Thymus (tissue), 11 donors: Measurements from ENCODE around the gene NFRKB. TPM values are rescaled to one million over a fixed set of nuclear protein-coding genes. Genes with fewer than 3 reads are reported as not detected.
"Not testable (repeated sequence)": the region's sequence is repeated elsewhere in the genome, so short reads cannot be mapped to it uniquely, and the experiment has no call there.

Source experiments
- DNase-seq, 9 donors: peaks; one replicate each; pipeline ENCODE4 v3.0.0-alpha.2; 2013; ENCODE audit warnings: low spot score in 9 of 9, low read depth in 6 of 9, missing footprints in 1 of 9
- H3K27ac ChIP-seq, 2 donors: one replicate each; pipeline ENCODE4 v1.5.1; 2013; ENCODE audit warnings: control low read depth in 1 of 2, low read depth in 1 of 2, low read length in 1 of 2, mild to moderate bottlenecking in 1 of 2, moderate library complexity in 1 of 2
- H3K27me3 ChIP-seq, 2 donors: one replicate each; pipeline ENCODE4 v1.5.1; 2013; ENCODE audit warnings: low read length in 1 of 2; ENCODE audit not compliant: control insufficient read depth in 2 of 2, insufficient read depth in 1 of 2
- H3K36me3 ChIP-seq, 2 donors: one replicate each; pipeline ENCODE4 v1.5.1; 2013; ENCODE audit warnings: low read length in 1 of 2, mild to moderate bottlenecking in 1 of 2, moderate library complexity in 1 of 2; ENCODE audit not compliant: control insufficient read depth in 2 of 2, insufficient read depth in 2 of 2
- H3K4me1 ChIP-seq, 2 donors: one replicate each; pipeline ENCODE4 v1.5.1; 2013; ENCODE audit warnings: low read length in 2 of 2; ENCODE audit not compliant: control insufficient read depth in 2 of 2, insufficient read depth in 2 of 2
- H3K4me3 ChIP-seq, 2 donors: one replicate each; pipeline ENCODE4 v1.5.1; 2013; ENCODE audit warnings: low read length in 2 of 2, control low read depth in 1 of 2, mild to moderate bottlenecking in 1 of 2
- H3K9me3 ChIP-seq, 2 donors: one replicate each; pipeline ENCODE4 v1.5.1; 2013; ENCODE audit warnings: low read length in 1 of 2, mild to moderate bottlenecking in 1 of 2; ENCODE audit not compliant: control insufficient read depth in 2 of 2, insufficient read depth in 1 of 2
- WGBS: extraction: QIAGEN DNeasy Blood & Tissue Kit; methylation state at CpG from one replicate; pipeline ENCODE4 v1.1.7; 2013; 5-methylcytosine and 5-hydroxymethylcytosine counted together
- polyA plus RNA-seq: library from polyadenylated mRNA; stranded (reverse); fragments of 200-250 nt; gene quantifications from one replicate; pipeline ENCODE4 v1.2.3, GENCODE V29; 2013
- total RNA-seq: library from RNA; stranded (reverse); fragments of 120-200 nt; gene quantifications from one replicate; pipeline ENCODE4 v1.2.4, GENCODE V29; 2013
- donor health status: healthy.

NFRKB gene
- total and polyA plus RNA-seq, 2 donors: 13.0 to 13.3 TPM

GRCh38 chr11:129854232-129854805, 41.1 kb downstream of the NFRKB start:
- peaks cover 0 to 2% of the 10 kb centered on the region in 2 donors for H3K36me3 ChIP-seq
- no peak overlapping the region for H3K27ac ChIP-seq
- no peaks in the 10 kb centered on the region for H3K27me3 ChIP-seq
- 94% methylated on average over 7 of the region's 7 CpGs for WGBS
- peaks cover 0 to 9% of the 10 kb centered on the region in 2 donors for H3K4me1 ChIP-seq
- no peaks in the 10 kb centered on the region for H3K9me3 ChIP-seq
- no peak for DNase-seq
- no peak overlapping the region for H3K4me3 ChIP-seq

- Histone ChIP-seq H3K4me3 (no peak overlapping the region), H3K27me3 (no peaks in the 10 kb centered on the region), H3K4me1 (peaks cover 0 to 9% of the 10 kb centered on the region in 2 donors), H3K36me3 (peaks cover 0 to 2% of the 10 kb centered on the region in 2 donors), H3K27ac (peak overlapping the region; percentile 12 to 26), H3K9me3 (no peaks in the 10 kb centered on the region)
- WGBS: 39% methylated on average over 10 of the region's 10 CpGs
- DNase-seq: peak in 7 of 9 donors; percentile 9 to 60 (median 30)
Measured at GRCh38 chr11:129853518-129854231, 41.7 kb downstream of the NFRKB start.

GRCh38 chr11:129852125-129852740, 43.1 kb downstream of the NFRKB start:
- Histone ChIP-seq H3K4me1 (peaks cover 0 to 9% of the 10 kb centered on the region in 2 donors), H3K27me3 (no peaks in the 10 kb centered on the region), H3K9me3 (no peaks in the 10 kb centered on the region), H3K4me3 (no peak overlapping the region), H3K27ac (no peak overlapping the region), H3K36me3 (no peaks in the 10 kb centered on the region)
- DNase-seq: no peak
- 95% methylated on average over 15 of the region's 15 CpGs for WGBS

- WGBS: 95% methylated on average over 15 of the region's 15 CpGs
- no peaks in the 10 kb centered on the region for H3K36me3 ChIP-seq
- no peaks in the 10 kb centered on the region for H3K27me3 ChIP-seq
- H3K27ac ChIP-seq: no peak overlapping the region
- H3K4me3 ChIP-seq: no peak overlapping the region
- peaks cover 0 to 9% of the 10 kb centered on the region in 2 donors for H3K4me1 ChIP-seq
- no peaks in the 10 kb centered on the region for H3K9me3 ChIP-seq
- DNase-seq: no peak
Measured at GRCh38 chr11:129849447-129850130, 45.8 kb downstream of the NFRKB start.

GRCh38 chr11:129847361-129847760, 48.0 kb downstream of the NFRKB start:
- not testable (repeated sequence) for H3K4me1 ChIP-seq, H3K27ac ChIP-seq
- WGBS: 90% methylated on average over 1 of the region's 3 CpGs

GRCh38 chr11:129846508-129847335, 48.7 kb downstream of the NFRKB start:
- Histone ChIP-seq H3K36me3 (no peaks in the 10 kb centered on the region), H3K27ac (no peak overlapping the region), H3K27me3 (no peaks in the 10 kb centered on the region), H3K9me3 (no peaks in the 10 kb centered on the region), H3K4me1 (no peaks in the 10 kb centered on the region), H3K4me3 (no peak overlapping the region)
- 41% methylated on average over 6 of the region's 6 CpGs for WGBS
- no peak for DNase-seq

More at GRCh38 chr11:129847361-129847760, 48.0 kb downstream of the NFRKB start:
- H3K36me3 ChIP-seq, H3K4me3 ChIP-seq, H3K9me3 ChIP-seq, H3K27me3 ChIP-seq, DNase-seq: not testable (repeated sequence)

Other genes with a start within 250 kb of the NFRKB start
- 0.38 TPM for gene TMEM45B, start 79.7 kb downstream of the NFRKB start, total RNA-seq
- 3.4 TPM for gene TMEM45B, start 79.7 kb downstream of the NFRKB start, polyA plus RNA-seq
- gene PRDM10, start 107.3 kb upstream of the NFRKB start, total RNA-seq: 4.7 TPM
- gene PRDM10, start 107.3 kb upstream of the NFRKB start, polyA plus RNA-seq: 4.4 TPM
- gene APLP2, start 174.3 kb upstream of the NFRKB start, total RNA-seq: 74.4 TPM
- 101 TPM for gene APLP2, start 174.3 kb upstream of the NFRKB start, polyA plus RNA-seq